Measurements from ENCODE around the gene CCIN. TPM values are rescaled to one million over a fixed set of nuclear protein-coding genes. Genes with fewer than 3 reads are reported as not detected.

CCIN gene
- polyA plus RNA-seq, 1 of the 3 experiments (the other 2 are of a cell fraction), result 0.54 TPM

DNA sequence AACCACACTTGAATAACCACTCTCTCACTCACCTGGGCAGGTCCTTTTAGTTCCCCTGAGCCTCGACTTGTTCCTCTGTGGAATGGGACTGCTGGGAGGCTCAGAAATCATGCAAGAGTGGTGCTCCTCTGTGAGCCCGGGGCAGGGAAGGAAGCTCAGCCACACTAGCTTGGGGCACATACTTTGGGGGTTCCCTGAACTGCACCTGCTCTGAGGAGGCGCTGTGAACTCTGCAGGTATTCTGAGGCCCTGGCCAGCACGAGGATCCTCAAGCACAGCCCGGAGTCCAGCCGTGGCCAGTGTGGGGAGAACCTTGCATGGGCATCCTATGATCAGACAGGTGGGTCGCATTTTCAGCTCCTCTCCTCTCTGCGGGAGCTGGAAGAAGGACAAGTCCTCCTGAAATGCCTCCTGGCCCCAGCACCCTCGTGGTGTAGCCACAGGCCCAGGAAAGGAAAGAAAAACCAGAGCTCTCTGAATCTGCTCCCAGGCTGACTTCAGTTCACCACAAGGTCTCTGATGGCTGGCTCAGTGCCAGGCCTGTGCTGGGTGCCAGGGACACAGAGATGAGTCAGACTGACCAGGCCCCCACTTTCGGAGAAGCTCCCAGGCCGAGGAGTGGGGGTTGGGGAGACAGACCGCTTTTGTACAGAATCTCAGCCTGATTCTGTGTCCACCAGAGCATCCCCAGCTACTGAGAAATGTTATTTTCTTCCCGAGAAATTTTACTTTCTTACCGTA is 20.7 kb upstream of the CCIN start (continued):
- TF ChIP-seq TEAD4 (IDR thresholded peaks at IDR 0.05; ENCODE audit: borderline replicate concordance, insufficient read depth), result peak; percentile 46; the same call in 1 of the 2 replicates
- TF ChIP-seq RCOR1 (IDR thresholded peaks at IDR 0.05; ENCODE audit: low read length), result peak; percentile 81
- TF ChIP-seq TAF1 (IDR thresholded peaks at IDR 0.05; ENCODE audit: borderline replicate concordance, low read depth, low read length), result no peak
- peak; percentile 5; the same call in 1 of the 2 replicates for TF ChIP-seq SMC3 (IDR thresholded peaks at IDR 0.05; ENCODE audit: low read depth, low read length)
- TF ChIP-seq ELF1 (IDR thresholded peaks at IDR 0.05), result no peak
- TF ChIP-seq, protein P1, sequence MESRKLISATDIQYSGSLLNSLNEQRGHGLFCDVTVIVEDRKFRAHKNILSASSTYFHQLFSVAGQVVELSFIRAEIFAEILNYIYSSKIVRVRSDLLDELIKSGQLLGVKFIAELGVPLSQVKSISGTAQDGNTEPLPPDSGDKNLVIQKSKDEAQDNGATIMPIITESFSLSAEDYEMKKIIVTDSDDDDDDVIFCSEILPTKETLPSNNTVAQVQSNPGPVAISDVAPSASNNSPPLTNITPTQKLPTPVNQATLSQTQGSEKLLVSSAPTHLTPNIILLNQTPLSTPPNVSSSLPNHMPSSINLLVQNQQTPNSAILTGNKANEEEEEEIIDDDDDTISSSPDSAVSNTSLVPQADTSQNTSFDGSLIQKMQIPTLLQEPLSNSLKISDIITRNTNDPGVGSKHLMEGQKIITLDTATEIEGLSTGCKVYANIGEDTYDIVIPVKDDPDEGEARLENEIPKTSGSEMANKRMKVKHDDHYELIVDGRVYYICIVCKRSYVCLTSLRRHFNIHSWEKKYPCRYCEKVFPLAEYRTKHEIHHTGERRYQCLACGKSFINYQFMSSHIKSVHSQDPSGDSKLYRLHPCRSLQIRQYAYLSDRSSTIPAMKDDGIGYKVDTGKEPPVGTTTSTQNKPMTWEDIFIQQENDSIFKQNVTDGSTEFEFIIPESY (IDR thresholded peaks at IDR 0.05; ENCODE audit: borderline replicate concordance, low read depth), result peak; percentile 29; the same call in 1 of the 2 replicates
- no peak for TF ChIP-seq RFX5 (IDR thresholded peaks at IDR 0.05; ENCODE audit: low read length)
- TF ChIP-seq RAD21 (IDR thresholded peaks at IDR 0.05; ENCODE audit: low read length), result peak; percentile 44
- TF ChIP-seq, protein P2, sequence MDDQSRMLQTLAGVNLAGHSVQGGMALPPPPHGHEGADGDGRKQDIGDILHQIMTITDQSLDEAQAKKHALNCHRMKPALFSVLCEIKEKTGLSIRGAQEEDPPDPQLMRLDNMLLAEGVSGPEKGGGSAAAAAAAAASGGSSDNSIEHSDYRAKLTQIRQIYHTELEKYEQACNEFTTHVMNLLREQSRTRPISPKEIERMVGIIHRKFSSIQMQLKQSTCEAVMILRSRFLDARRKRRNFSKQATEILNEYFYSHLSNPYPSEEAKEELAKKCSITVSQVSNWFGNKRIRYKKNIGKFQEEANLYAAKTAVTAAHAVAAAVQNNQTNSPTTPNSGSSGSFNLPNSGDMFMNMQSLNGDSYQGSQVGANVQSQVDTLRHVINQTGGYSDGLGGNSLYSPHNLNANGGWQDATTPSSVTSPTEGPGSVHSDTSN (IDR thresholded peaks at IDR 0.05), result peak; percentile 56; the same call in 1 of the 2 replicates
- no peak for TF ChIP-seq MEF2A (IDR thresholded peaks at IDR 0.05; ENCODE audit: borderline replicate concordance, low read depth)

DNA sequence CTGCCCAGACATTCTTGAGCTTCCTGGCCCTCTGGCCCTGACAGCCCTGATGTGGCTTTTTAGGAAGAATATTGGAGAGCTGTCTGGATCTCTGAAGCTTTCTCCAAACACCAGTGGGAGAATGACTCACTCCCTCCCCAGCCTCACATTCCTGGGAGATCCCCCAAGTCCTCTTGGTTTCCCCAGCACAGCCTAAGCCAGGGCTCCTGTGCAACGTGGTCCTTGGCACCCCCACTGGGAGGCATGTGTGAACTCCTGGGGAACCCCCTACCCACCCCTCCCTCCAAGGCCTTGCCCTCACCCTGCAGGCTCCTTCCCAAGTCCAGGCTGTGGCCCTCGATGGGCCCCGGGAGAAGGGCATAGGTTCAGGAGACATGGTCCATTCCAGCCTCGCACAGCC is 20.0 kb upstream of the CCIN start:
- DNase-seq, result peak; percentile 41
- ChIA-PET CTCF (interaction anchor here (0.6 to 7.0 kb wide), 10 partner anchors 9 to 246 kb away, joined by 3 to 105 read pairs (median 4); partner anchors contain the start of genes CCIN, CLTA and GLIPR2), POLR2A (interaction anchor here (1.1 to 2.7 kb wide), 4 partner anchors 9 to 41 kb away, joined by 3 to 38 read pairs (median 7); partner anchors contain the start of genes CLTA and GLIPR2)
- Histone ChIP-seq H3K27ac (ENCODE audit: low read depth in 2 of 2, low read length in 1 of 2) (peak overlapping the region; percentile 89 to 98), H3K4me3 (ENCODE audit: low read depth in 2 of 2, low read length in 1 of 2) (peak overlapping the region in 1 of 2 experiments; percentile 6; a peak in 1 of 4 replicates), H3K4me1 (ENCODE audit: control insufficient read depth in 1 of 2, insufficient read depth in 2 of 2, low read depth in 1 of 2, low read length in 1 of 2) (peaks cover 16 to 41% of the 10 kb centered on the region in 2 experiments; a peak in 3 of 4 replicates), H3K36me3 (replicated peaks in 1 of 2; ENCODE audit: control insufficient read depth in 1 of 2, insufficient read depth in 2 of 2, low read length in 1 of 2) (peaks cover 0 to 37% of the 10 kb centered on the region in 2 experiments), H4K20me1 (ENCODE audit: insufficient read depth) (no peaks in the 10 kb centered on the region), H3K9ac (peak overlapping the region; percentile 38; the same call in 1 of the 2 replicates), H3K9me3 (no peaks in the 10 kb centered on the region), H2AFZ (ENCODE audit: low read depth) (no peak overlapping the region), H3K27me3 (ENCODE audit: insufficient read depth) (no peaks in the 10 kb centered on the region), H3K79me2 (ENCODE audit: insufficient read depth) (peaks cover 3% of the 10 kb centered on the region; the same call in 1 of the 2 replicates), H3K9me2 (no peaks in the 10 kb centered on the region), H3F3A (replicated peaks; ENCODE audit: insufficient read depth) (peaks cover 50% of the 10 kb centered on the region), H3K4me2 (peak overlapping the region; percentile 74)
- WGBS (ENCODE audit: low lambda C conversion rate), result 64% methylated on average over 4 of the region's 4 CpGs
- TF ChIP-seq FOSL2 (IDR thresholded peaks at IDR 0.05; ENCODE audit: borderline replicate concordance, low read depth), result peak; percentile 83
- TF ChIP-seq TCF12 (IDR thresholded peaks at IDR 0.05), result no peak
- no peak for TF ChIP-seq SMC3 (IDR thresholded peaks at IDR 0.05; ENCODE audit: low read depth, low read length)
- peak; percentile 75 for TF ChIP-seq JUND (IDR thresholded peaks at IDR 0.05)
- TF ChIP-seq TEAD4 (IDR thresholded peaks at IDR 0.05; ENCODE audit: borderline replicate concordance, insufficient read depth), result 0 out of 2 replicates have a peak, but pooled peaks have one; percentile 32

Measured in SK-N-SH (cell line).